Stimulated activated CD8-positive, alpha-beta memory T cell treated with anti-CD3 and anti-CD28 coated beads, Interleukin-15, amount 100 ng/mL, for 1 hour (primary cell): Measurements from ENCODE around the gene ARPP19.
"Not testable (repeated sequence)": the region's sequence is repeated elsewhere in the genome, so short reads cannot be mapped to it uniquely, and the experiment has no call there.

Source experiments
- DNase-seq: peaks from one replicate; pipeline ENCODE4 v3.0.0-alpha.2; 2020; ENCODE audit warnings: low read depth

Gene ARPP19

DNA sequence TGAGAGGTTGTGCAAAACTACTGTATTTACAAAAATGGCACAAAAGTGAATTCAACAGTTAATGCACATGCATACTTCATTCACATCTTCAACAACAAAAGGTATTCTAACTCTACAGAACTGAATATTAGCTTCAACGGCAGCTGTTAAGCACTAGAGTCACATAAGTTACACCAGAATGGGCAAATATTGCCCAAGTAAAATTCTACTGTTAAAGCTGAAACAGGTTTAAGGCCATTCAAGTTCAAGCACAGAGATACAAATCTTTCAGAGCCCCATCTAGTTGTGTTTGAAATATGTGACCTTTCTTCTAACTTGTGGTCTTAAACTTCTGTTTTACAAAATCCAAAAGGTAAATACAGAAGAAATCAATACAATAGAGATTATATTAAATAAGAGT, 17.6 kb downstream of the ARPP19 start:
- DNase-seq: not testable (repeated sequence)

- DNase-seq: no peak
These were observed 22.6 kb downstream of the ARPP19 start for GRCh38 chr15:52546031-52546751.

- no peak for DNase-seq
These were observed 28.3 kb downstream of the ARPP19 start for GRCh38 chr15:52540374-52541012.

DNA sequence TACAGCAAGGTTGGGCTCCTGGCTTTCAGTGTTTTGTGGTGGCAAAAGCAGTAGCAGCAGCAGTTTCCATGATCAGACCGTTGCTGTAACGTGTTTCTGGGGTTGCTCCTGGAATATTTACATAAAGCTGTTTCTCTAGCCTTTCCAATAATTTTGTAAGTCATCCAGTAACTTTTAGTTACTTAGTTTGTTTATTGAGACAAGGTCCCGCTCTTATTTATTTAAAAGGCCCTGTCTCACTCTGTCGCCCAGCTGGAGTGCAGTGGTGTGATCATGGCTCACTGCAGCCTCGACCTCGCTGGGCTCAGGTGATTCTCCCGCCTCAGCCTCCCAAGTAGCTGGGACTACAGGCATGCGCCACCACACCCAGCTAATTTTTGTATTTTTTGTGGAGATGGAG, 31.4 kb downstream of the ARPP19 start:
- no peak for DNase-seq

DNA sequence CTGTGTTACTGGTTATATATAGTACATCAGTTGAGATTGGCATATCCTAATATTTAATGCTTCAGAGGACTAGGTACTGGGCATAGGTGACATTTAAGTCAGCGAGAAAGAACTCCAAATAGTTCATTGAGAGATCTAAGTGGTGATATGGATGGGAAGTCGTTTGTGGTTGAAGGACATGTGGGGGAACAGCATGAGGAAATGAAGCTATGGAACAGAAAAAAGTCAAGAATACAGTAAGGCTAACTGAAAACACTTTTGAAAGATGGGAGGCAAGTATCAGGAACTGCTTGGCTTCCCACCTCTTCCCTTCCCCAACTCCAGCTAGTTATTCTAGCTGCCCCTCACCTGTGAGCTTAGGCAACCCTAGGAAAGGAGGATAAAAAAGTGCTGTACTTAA, 36.4 kb downstream of the ARPP19 start:
- no peak for DNase-seq

DNA sequence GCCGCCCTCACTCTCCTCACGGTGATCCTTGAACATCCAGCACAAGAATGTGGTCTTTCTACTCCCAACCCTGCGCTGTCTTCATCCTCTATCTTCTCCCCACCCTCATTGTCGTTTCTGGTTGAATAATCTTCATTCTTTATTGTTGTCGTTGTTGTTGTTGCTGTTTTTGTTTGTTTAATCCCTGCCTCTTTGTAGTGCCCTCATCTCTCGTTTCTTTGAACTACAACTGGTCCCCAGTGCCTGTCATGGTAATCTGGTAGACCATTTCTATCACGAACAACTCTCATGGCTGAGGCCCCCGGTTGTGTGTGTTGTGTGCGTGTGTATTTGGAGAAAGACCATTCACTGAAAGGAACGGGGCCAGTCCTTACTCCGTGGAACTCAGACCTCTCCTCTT, 38.9 kb downstream of the ARPP19 start:
- no peak for DNase-seq

- DNase-seq: peak; percentile 4
These were observed 39.4 kb downstream of the ARPP19 start for GRCh38 chr15:52529341-52529924.

GRCh38 chr15:52528564-52529340, 40.1 kb downstream of the ARPP19 start, which contains the start of gene MYO5A:
TSS of gene MYO5A (minus strand) at chr15:52528880. CDS start at chr15:52528806, 74 bp downstream.
- DNase-seq: peak; percentile 43

GRCh38 chr15:52527911-52528563, 40.8 kb downstream of the ARPP19 start:
- DNase-seq: peak; percentile 6

- DNase-seq: no peak
These were observed 41.5 kb downstream of the ARPP19 start for GRCh38 chr15:52527196-52527910.

DNA sequence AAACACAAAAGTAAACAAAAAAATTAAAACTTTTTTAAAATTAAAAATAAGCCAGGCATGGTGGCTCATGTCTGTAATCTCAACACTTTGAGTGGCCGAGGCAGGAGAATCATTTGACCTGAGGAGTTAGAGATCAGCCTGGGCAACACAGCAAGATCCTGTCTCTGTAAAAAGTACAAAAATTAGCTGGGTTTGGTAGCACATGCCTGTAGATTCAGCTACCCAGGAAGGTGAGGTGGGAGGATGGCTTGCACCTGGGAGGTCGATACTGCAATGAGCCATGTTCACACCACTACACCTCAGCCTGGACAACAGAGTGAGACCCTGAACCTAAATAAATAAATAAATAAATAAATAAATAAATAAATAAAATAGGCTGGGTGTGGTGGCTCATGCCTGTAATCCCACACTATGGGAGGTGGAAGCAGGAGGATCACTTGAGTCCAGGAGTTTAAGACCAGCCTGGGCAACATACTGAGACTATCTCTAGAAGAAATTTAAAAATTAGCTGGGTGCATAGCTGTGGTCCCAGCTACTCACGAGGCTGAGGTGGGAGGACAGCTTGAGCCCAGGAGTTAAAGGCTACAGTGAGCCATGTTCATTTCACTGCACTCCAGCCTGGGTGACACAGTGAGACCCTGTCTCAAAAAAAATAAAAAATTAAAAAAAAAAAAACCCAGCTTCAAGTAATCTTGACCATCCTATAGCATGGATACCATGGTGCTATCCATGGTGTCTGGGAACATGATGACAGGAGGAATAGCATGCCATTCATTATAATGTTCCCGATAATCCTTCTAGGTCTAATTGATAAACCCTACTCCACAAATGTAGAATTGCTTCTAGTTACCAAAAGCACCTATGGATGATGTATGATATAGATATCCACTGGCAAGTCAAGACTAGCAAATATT, 44.4 kb downstream of the ARPP19 start:
- DNase-seq: no peak

GRCh38 chr15:52523647-52524046, 45.2 kb downstream of the ARPP19 start:
- no peak for DNase-seq

GRCh38 chr15:52523192-52523591, 45.6 kb downstream of the ARPP19 start:
- no peak for DNase-seq

GRCh38 chr15:52521682-52522081, 47.1 kb downstream of the ARPP19 start:
- no peak for DNase-seq

DNA sequence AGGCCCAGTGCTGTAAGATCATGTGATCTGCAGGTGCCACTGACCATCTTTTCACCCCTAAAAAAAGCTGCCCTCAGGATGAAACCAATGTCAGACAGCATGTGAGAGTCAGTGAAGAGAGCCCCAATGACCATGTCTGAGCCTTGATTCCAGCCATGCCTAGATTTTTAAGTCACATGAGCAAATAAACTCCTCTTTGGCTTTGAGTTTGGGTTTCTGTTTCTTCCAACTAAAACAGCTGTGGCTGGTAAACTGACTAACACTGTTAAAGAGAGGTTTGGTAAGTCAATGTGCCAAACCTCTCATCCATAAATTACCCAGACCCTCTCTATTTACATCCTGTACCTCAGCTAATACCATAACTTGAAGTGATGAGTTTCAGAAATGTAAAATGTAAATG, 48.4 kb downstream of the ARPP19 start:
- no peak for DNase-seq

GRCh38 chr15:52518487-52519371, 50.1 kb downstream of the ARPP19 start:
- no peak for DNase-seq

DNA sequence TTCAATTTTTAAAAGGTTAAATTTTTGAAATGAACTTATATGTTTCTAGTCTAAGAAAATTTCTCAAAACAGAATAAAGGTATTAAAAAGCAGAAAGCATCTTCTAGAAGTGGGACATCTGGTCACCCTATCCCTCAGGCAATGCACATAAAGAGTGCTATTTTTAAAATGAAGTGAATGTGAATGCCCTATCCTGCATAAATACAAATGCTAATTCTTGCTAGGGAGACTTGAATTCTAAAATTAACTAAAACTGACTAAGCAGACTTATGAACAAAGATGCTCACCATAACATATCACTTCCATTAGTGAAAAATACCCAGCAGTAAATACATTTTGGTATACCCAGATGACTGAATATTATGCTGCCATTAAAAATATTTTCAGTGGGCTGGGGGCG, 51.8 kb downstream of the ARPP19 start:
- DNase-seq: no peak

DNA sequence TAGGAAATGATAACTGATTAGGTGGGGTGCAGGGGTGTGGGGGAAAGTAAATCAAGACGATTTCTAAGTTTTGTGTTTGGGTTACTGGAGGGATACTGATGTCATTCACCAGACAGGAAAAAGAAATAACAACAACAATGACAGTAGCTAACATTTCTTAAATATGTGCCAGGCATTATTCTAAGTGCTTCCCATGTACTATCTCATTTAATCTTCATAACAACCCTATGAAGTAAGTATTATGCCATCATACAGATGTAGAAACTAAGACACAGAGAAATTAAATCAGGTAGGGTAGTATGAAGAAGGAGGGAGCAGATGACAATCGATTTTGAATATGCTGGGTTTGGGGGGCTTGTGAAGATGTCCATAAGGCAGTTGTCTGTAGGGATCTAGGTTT, 53.5 kb downstream of the ARPP19 start:
- no peak for DNase-seq

GRCh38 chr15:52514482-52514881, 54.3 kb downstream of the ARPP19 start:
- no peak for DNase-seq
